HG03045 (cell line): ENCODE results near the gene VSIG4.
A peak's percentile ranks its signal among the peaks of the same experiment; 100 is the strongest.
"Not testable (repeated sequence)": the region's sequence is repeated elsewhere in the genome, so short reads cannot be mapped to it uniquely, and the experiment has no call there.

Source experiments
- ATAC-seq: cut with Tn5 transposase; IDR thresholded peaks from one replicate; pipeline ENCODE4 v1.9.1; 2021; ENCODE audit warnings: mild to moderate bottlenecking, moderate library complexity; ENCODE audit not compliant: unreplicated experiment

Gene VSIG4, protein sequence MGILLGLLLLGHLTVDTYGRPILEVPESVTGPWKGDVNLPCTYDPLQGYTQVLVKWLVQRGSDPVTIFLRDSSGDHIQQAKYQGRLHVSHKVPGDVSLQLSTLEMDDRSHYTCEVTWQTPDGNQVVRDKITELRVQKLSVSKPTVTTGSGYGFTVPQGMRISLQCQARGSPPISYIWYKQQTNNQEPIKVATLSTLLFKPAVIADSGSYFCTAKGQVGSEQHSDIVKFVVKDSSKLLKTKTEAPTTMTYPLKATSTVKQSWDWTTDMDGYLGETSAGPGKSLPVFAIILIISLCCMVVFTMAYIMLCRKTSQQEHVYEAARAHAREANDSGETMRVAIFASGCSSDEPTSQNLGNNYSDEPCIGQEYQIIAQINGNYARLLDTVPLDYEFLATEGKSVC

DNA sequence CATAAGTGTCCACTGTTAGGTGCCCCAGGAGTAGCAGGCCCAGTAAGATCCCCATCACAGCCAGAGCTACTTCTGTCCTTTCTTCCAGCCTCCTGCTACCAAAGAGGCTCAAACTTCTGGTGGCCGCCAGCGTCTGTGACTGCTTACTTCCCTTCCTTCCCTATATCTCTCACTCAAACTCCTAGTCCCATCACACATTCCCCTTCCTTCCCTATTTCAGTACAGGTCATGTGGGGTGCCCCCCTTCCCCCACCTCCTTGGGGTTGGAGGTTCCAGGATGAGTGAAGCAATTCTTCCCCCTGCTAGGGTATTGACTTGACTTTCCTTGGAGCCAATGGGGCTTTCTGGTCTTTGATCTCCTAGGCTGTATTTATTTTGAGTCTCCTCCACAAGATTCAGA lies at the start of gene VSIG4:
Gene VSIG4, minus strand, starts transcription at position 137 of the 400 bp plus-strand sequence. Its CDS starts 82 bp downstream, at position 55.
- no peak for ATAC-seq

DNA sequence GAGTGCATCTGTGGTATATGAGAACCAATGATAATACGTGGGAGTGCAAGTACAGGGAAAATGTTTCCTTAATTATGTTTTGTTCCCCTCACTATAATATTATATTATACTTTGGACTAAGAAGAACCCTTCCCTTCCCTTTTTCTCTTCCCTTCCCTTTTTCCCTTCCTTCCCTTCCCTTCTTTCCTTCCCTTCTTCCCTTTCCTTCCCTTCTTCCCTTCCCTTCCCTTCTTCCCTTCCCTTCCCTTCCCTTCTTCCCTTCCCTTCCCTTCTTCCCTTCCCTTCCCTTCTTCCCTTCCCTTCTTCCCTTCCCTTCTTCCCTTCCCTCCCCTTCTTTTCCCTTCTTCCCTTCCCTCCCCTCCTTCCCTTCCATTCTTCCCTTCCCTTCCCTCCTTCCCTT lies 36.9 kb upstream of the VSIG4 start:
- ATAC-seq = no peak

DNA sequence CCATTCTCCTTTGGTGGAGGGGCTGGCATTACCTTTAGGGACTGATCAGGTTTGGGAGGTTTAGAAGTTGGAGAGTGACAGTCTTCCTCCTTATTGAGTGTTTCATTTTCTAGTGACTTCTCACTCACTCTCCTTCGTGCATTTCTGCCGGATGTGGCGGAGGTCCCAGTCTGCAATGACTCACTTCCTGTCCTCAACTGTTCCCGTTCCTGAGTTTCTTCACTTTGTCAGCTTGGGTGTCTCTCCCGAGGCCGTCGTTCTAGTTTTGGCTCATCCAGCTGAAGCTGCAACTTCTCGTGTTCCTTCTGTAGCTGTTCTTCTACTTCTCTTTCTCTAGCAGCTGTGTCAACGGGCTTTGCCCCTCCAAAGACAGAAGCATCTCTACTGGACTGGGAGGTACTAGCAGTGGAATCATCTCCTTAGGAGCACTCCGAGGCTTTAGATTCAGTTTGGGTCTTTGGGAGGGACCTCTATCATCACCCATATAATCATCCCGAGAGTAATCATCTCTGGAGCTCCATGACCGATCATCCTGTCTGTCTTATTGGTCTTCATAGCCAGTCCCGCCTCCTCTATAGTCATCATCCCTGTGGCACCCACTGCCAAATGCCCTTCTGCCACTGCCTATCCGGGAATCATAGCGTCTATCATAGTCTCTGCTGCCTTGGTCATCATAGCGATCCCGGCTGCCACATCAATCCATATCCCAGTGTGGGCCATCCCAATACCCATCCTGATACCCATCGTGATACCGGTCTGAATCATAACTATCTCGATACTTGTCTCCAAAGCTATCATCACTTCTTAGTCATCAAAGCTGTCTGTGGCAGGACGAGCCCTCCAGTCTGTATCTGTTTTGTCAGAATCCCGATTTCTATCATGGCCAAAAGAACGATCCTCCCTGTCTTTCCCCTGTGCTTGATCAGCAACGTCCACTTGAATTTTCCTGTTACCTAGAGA lies 35.3 kb upstream of the VSIG4 start:
- no peak for ATAC-seq

DNA sequence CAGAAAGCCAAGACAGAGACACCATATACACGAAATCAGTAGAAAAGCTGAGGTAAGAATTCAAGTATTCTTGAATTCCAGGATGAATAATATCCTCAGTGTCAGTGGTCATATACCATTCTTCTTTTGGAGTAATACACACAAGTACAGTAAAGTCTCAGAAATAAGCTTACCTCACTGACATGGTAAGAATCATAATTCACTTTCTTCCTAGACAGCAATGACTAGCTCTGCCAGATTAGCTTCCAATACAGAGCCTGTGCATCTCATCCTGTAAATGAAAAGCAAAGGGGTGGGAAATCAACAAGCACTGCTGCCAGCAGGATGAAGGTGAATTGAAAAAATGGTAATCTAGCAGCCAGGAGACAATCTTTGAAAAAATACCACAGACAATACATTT lies 31.2 kb upstream of the VSIG4 start:
- no peak for ATAC-seq

DNA sequence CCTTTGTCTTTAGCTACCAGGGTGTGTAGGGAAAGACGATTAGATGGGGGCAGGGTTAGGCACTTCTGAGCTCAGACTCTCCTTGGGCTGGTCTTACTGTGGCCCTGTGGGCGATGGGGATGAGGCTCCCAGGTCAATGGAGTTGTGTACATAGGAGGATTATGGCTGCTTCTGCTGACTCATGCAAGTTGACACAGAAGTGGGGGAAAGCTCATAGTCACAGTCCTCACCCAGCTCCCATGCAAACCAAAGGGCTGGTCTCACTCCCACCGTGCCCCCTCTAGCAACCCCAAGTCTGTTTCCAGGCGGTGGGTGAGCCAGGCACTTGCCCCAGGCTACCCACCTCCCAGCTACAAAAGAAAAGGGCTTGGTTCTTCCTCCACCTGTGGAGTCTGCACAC lies 24.4 kb upstream of the VSIG4 start:
- ATAC-seq = no peak

DNA sequence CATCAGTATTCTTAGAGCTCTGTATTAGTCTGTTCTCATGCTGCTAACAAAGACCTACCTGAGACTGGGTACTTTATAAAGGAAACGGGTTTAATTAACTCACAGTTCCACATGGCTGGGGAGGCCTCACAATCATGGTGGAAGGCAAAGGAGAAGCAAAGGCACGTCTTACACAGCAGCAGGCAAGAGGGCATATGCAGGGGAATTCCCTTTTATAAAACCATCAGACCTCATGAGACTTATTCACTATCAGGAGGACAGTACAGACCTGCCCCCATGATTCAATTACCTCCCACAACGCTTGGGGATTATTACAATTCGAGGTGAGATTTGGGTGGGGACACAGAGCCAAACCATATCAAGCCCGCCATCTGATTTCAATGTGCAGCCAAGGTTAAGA lies 17.1 kb upstream of the VSIG4 start:
- not testable (repeated sequence) for ATAC-seq

DNA sequence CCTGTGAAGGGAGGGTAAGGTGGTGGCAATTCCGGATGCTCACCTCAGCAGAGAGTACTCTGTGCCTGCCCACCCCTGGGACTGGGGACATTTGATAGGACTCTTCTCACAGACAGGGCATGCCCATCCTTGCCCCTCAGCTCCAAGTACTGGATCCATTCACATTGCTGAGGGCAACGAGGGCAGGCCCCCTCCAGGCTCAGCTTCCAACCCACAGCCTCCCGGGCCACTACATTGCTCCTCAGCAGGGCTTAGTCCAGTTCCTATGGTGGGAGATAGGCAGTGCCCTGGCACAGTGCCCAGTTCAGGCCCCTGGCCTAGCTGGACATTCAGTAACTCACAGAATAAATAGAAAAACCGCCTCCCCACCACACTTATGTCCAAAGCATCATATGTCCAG lies 15.1 kb upstream of the VSIG4 start:
- no peak for ATAC-seq

DNA sequence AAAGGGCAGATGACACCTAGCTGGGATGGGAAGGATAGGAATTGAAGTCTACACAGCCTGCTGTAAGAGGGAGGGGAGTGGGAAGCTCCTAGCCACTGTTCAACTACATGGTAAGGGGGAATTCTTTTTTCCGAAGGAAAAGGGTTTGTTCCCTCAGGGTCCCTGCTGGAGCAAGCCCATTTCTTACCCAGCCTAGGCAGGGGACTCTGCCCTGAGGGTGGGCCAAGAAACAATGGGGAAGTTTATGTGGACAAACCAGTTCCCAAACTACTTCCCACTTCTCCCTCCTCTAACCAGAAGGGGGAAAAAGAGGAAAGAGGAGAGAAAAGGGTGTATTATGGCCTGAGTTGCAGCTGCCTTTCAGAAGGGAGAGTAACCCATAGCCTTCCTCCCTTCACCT lies 13.5 kb upstream of the VSIG4 start:
- ATAC-seq = no peak

DNA sequence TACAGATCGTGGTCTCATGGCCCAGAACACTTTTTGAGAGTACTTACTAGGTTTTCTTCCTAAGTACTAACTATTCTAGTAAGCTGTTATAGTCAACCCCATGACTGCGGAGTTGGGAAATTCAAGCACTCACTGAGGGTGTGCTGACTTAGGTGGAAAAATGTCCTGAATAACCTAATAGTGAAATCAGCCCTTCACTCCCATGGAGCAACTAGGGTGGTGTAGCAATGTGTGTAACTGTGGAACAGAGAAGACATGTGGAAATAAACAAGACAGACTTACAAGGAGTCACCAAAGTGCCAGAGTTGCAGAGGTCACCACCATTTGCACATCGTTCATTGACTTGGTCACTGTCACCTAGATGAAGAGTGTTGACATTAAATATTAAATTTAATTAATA lies 12.1 kb upstream of the VSIG4 start:
- ATAC-seq = no peak

DNA sequence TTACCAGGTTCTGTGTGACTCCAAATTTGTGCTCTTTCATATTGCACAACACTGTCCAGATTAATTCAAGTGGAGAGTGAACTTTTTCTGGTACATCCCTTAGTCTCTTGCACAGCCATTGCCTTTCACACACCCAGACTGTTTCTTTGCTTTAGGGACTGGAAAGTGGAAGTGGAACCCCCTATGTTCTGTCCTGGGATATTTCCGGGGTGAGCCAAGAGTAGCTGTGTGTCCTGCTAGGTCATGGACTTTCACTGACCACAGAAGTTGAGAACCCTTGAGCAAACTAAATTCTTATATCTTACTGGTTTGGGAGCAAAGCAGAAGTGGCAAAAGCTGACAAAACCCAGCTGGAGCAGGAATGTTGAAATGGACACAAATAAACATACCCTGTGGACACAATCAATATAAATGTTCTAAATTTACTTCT lies 10.3 kb upstream of the VSIG4 start:
- no peak for ATAC-seq

DNA sequence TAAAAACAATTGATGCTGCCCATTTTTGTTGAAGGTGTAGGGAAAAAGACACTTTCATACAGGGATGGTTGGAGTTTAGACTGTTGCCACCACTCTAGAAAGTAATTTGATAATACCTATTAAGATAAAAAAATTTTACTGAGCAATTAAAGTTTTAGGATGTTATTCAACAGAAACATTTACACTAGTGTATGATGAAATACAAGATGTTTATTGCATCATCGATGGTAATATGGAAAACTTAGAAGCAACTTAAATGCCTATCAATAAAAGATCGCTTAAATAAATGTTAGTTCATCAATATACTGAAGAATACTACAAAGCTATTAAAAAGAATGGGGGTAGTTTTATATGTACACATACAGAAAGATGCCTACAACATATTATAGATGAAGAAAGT lies 9.2 kb upstream of the VSIG4 start:
- no peak for ATAC-seq

DNA sequence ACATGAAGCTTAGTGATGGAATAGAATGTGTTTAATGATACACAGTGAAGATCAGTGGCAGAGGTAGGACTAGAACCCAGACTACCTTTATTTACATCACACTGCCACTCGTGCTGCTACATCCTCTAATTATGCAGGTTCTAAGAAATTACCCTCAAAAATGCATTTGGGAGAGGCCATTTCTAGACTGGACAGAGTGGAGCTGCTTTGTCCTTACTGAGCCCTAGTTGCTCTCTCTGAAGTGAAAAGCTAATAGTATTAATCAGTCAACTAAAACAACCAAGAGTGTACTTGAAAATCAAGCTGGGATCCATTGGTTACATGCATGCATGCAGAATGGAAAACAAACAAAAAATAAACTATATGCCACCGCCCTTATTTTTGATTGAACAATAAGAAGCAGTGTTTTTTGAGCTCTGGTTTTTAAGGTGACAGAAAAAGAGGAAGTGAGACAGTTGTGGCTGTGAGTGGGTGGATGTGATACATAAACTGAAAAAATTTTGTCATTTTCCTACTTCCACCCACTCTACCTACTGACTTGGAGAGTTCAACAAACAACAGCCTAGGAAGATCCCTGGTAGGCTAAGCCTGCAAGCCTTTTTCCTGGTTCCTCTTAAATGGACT lies 6.8 kb upstream of the VSIG4 start:
- peak; percentile 74 for ATAC-seq

DNA sequence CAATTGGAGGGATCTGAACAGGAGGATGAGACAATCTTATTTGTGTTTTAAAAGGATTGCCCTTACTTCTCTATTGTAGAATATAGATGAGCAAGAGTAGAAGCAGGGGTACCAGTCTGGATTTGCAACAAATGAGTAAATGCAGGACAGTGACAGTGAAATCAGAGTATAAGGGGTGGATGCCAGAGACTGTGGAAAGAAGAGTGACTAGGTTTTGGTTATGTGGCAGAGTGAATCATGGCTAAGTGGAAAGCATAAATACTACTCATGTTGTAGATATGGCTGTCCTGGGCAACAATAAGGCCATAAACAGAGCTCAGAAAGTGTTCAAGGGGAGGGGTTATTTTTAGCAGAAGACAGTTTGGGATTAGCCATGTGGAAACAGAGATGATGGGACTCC lies 6.0 kb upstream of the VSIG4 start:
- no peak for ATAC-seq

DNA sequence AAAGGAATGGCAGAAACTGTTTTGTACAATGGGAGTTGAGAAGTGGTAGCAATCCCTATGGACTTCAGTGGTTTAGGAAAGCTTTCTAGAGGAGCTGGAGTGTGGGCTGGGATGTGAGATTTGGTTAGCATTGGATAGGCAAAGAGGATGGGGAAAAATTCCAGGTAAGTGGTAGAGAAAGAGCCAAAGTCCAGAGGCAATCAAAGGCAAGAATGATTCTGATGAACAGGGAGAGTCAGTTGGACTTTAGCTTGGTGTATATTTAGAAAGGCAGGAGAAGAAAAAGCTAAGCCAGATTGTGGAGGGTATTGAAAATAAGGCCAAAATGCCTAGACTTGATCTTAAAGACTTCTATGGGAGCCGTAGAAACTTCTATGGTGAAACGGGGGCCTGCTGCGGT lies 3.7 kb upstream of the VSIG4 start:
- ATAC-seq = no peak

DNA sequence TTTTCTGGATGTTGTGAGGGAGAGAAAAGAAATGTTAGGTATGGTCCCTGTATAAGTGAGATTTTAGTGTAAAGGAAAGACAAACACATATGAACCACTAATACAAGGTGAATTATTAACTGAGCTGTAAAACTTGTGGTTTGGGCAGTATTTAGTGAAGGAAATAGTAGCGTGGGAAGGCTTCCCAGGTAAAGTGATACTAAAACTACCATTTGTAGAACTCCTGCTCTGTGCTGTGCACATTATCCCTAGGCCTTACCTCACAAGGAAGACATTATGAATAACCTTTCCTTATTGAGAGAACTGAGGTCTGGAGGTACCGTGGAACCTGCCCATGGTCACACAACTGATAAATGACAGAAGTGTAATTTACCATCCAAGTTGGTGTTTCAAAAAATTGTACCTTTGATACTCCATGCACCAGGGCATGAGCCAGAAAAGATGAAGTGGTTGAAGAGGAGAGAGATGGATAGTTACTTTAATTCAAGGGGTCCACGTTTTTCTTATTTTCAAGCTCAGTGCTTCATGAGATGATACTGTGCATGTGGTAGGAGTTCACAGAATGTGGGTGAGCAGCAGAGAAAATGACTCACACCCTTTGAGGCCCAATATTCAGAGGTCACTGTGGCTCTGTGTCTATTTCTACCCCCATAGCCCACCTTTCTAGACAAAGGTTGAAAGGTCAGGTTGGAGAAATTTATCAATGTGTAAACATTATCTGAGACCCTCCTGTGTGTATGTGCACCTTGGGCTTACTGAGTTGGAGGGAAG lies 2.6 kb upstream of the VSIG4 start:
- ATAC-seq = peak; percentile 44

DNA sequence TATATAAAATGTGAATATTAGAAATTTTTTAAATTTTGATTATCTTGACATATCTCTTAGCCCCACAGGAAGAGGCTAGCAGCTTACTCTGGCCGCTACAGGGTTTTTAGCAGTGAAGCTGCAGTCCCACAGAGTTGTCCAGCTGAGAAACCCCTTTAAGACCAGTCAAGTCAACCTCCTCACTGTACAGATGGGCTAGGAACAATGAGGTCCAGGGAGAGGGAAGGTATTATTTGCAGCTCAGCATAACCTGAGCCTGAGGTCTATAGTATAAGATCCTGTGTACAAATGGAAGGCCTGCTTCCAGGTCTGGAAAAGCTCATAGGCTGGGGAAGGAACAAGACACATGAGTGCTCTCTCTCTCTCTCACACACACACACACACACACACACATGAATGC lies 1.8 kb downstream of the VSIG4 start:
- ATAC-seq = no peak

DNA sequence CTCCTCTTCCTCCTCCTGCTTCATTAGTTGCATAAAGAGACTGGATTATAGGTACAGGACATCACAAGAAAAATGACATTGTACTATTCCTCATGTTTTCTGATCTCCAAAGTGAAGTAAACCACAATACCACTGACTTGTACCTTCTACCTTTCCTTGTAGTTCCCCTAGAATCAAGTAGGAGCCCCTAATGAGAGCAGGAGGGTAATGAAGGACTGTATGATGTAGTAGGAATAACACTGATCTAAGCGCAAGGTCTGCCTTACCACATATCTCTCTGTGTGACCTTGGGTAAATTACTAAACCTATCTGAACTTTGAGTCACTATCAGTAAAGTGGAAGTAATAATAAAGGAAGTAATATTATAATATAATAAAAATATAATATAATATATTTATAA lies 3.6 kb downstream of the VSIG4 start:
- ATAC-seq = no peak

DNA sequence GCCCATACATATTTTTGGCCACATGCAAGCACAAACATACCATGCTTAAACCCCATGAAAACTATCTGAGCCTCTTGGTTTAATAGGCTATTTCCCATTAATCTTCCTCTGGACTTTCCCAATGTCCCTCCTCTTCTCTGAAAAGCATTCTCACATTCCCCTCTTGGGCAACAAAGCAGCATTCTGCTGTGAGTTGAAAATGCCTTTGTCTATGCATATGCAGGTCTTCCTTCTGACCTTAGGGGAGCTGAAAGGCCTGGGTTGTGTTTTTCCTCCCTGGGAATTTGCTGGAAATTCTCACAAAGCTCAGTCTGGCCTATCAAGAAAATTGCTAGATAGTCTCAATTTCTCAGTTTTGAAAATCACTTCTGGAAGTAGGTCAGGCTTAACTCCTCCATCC lies 4.2 kb downstream of the VSIG4 start:
- ATAC-seq = no peak

DNA sequence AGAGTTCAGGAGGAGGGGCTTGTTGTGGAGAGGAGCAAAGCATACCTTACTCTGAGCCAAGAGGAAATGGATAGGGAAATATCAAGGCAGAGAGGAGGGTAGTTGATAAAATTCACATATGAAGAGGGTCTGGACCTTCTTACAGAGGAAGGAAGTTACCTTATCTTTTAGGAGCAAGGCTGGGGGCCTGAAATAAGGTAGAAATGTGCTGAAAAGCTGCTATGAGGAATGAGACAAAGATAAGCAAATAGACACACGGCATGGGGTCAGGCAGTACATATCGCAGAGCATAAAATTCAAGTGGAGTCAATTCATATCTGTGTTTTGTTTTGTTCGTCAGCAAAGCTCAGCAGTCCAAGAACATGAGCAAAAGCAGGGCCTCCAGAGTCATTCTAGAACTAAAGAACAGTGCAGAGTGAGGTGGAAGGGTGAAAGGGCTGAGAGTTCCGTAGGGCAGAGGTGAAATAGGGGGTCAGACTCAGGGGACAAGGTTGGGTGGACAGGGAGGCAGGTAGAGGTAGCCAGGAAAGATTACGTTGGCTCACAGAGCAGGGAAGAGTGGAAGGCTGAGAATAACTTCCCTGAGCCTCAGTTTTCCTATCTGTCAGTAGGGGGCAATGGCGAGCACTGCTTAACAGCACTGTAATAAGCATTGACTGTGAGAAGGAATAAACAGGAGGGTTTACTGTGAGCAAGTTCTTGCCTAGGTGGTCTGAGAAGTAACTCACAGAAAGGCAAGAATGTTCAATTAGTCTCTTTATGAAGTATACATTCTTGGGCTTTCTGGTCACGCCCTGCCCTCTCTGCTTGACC lies 9.2 kb downstream of the VSIG4 start:
- ATAC-seq = peak; percentile 53

DNA sequence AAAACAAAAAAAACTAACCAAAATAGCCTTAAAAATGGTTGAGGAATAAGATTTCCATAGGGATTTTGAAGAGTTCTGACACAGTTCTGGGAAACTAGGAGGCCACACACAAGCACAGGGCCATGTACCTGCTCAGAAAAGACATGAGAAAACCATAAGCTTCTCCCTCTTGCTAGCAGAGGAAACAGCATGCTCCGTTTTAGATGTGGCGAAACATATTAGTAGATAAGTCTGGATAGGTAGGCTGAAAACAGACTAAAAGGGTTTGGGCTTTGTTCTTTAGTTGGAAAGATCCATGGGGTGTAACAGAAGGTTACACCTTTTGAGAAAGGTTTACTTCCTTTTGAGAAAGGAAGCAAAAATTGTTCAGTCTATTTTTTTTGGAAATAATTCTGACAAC lies 10.9 kb downstream of the VSIG4 start:
- ATAC-seq = no peak
